Left colon (tissue), 2 donors: ENCODE data around the gene GLYATL1. TPM values are rescaled to one million over a fixed set of nuclear protein-coding genes. Genes with fewer than 3 reads are reported as not detected.

ENCODE experiments used
- ATAC-seq: fragments of 200-7000 bp; cut with Tn5 transposase; one replicate; pipeline ENCODE4 v1.9.1; 2020; ENCODE audit warnings: mild to moderate bottlenecking, moderate library complexity
- DNase-seq, 2 donors: peaks; one replicate each; pipeline ENCODE4 v3.0.0-alpha.2; 2020
- intact Hi-C, 2 donors: fragments of 100-400 bp; cut with DNase I in 1 of 2; cut with micrococcal nuclease in 1 of 2; formaldehyde crosslinking; loops; one replicate each; pipeline versions ENCODE4 v1.11.2 to v1.14.0; 2022; cut with DNase I, micrococcal nuclease
- long read RNA-seq: library from polyadenylated mRNA; unstranded; transcript quantifications from one replicate; pipeline ENCODE4 v2.0.0, GENCODE V29; 2021
- total RNA-seq, 2 donors: library from RNA; stranded (reverse); fragmentation: NEBNext Ultra II Directional; extraction: Animal tissue kit (Norgen Biotek cat#: 25700); gene quantifications; one replicate each; pipeline ENCODE4 v1.2.1, GENCODE V29; 2021
- donor health status: DM: no; HTN: no; CAD: no.
- donor health status: DM: yes; HTN: yes; CAD: no.

Gene GLYATL1
- total RNA-seq, result under 1 TPM; 0.25 to 0.34 TPM
- long read RNA-seq, partial matches to known transcripts, result 0 of 2 reads
- long read RNA-seq, other reads (novel, unspliced or antisense), result 2 of 2 reads

GRCh38 chr11:58939277-58939676 is at the start of gene GLYATL1:
Gene GLYATL1 (plus strand): TSS chr11:58939488. CDS start chr11:58947088, 7,600 bp downstream.
- ATAC-seq (no peak), DNase-seq (no peak)
- intact Hi-C loops, result no loop called here

- intact Hi-C loops, result no loop called here
- no peak for ATAC-seq
Observed at GRCh38 chr11:58893899-58894298, 45.4 kb upstream of the GLYATL1 start.

GRCh38 chr11:58898106-58898505 is 41.2 kb upstream of the GLYATL1 start:
- ATAC-seq (no peak), DNase-seq (no peak)
- intact Hi-C loops, result no loop called here

More at GRCh38 chr11:58893899-58894298, 45.4 kb upstream of the GLYATL1 start:
- DNase-seq, result no peak

DNA sequence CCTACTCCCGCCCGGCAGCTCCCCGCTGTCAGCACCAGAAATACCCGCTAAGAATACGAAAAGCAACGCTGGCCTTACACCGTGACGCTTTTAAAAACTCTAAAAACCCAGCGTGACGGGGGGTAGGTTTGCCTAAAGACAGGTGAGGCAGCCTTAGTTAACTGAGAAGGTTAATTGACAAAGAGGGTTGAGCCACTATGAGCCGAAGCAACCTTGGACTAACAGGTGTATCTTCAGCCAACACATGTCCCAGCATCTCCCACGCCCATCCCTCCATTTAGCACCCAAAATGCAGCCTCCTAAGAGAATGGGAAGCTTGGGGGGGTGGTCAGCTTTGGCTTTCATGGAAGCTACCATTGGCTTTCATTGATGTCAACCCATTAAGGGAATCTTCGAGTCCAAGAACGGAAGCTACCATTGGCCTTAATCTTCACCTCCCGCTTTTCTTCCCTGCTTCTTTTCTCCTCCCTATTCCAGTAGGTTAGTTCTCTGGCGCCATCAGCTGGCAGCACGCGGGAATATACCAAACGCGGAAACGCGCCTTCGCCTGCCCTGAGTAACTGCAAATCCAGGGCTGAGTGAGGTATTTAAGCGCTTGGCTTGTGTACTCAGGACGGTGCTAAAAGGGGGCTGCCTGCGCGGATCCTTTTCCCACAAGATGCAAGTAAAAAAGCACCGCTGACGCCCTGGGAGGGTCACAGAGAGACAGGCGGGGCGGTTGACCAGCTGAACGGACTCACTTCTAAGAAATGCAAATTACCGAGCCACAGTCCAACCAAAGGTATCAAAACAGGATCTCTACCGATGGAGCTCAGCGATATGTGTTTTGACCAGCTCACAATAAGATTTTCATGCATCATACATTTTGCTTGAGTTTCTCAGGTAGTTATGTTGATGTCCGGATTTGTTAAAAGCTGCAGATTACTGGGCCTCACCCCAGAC is 38.5 kb upstream of the GLYATL1 start:
- intact Hi-C loops, result no loop called here
- DNase-seq (peak; percentile 54 to 77), ATAC-seq (peak; percentile 89)

GRCh38 chr11:58902881-58903280 is 36.4 kb upstream of the GLYATL1 start:
- DNase-seq, result no peak
- intact Hi-C loops, result no loop called here
- ATAC-seq, result no peak

DNA sequence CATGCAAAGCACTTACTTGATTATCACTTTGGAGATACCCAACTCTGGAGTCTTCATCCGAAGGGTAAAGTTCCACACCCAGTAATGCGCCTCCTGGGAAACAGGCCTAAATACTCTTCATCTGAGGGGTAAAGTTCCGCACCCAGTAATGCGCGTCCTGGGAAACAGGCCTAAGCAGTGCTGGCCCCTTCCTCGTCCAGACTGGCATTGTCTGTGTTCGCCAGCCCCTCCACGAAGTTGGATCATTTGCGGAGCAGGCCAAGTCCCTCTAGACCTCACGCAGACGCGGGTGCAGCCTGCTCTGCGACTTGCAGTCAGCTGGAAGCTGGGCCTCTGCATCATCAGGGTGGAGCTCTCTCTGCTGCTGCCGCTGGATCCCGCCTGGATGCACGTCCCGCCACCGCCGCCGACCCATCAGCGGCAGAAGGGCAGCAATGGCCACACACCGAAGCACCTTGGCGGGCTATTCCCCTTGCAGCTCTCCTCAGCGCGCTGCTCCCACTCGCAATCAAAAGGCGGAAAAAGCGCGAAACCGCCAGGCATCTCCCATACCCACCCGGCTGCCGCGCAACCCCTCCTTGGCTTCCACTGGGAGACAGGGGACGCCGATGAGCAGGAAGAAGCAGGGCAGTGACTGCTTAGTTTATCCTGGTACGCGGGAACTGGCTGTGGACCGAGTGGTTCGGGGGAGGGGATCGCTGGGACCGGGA is 34.1 kb upstream of the GLYATL1 start:
- intact Hi-C loops, result no loop called here
- ATAC-seq, result peak; percentile 48
- no peak for DNase-seq

DNA sequence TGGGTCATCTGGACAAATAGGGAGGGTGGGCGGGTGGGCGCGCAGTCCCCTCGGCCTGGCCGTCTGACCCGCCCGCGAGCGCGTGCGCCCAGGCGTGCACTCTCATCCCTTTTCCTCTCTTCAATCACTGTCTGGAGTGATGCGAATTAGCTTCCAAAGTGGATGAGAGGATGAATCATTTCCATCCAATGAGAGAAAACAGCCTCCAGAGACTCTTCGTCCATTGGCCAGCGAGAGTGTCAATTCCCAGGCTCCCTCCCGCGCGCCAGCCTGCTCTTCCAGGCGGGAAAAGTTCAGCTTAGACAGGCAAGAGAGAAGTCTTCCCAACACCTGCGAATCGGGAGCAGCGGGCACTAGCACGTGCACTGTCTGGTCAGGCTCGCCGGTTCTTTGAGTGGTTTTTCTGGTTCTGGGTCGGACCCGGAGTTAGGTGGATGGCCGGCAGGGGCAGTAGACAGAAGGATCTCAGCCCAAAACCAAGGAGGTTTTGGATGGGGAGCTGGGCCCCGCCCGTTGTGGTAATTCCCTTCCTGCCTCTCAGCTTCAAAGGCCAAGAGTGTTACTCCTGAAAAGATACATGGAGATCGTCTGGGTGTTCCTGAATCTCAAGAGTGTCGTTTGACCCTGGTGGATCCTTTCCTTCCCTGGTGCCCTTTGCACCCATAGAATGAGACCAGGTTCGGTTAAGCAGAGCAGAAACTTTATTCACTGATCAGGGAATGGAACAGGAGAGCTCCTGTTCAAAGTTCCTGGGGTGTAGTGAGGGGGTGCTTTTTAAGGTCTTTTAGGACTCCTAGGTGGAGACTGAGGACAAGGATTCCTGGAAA is 33.4 kb upstream of the GLYATL1 start:
- ATAC-seq (peak; percentile 87), DNase-seq (peak; percentile 44 to 61)
- intact Hi-C loops, result no loop called here

DNA sequence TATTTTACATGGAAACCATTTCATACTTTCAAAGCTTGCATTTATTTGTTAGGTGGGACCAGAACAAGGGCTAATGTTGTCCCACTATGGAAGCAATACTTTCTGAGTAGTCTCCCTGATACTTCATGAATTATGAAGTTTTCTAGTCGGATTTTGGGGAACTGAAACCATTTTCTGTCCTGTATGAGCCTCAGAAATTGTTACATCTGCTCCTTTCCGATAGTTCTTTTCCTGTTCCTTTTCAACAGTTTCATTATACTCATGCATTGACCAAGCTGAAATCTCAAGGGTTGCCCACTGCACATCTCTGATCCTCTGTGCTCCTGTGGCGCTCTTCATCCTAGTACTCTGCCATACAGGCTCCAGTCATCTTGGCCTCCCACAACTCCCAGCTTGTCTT is 31.5 kb upstream of the GLYATL1 start:
- DNase-seq (no peak), ATAC-seq (no peak)
- intact Hi-C loops, result no loop called here

GRCh38 chr11:58912124-58912523 is 27.2 kb upstream of the GLYATL1 start:
- ATAC-seq (peak; percentile 42), DNase-seq (no peak)
- intact Hi-C loops, result no loop called here

DNA sequence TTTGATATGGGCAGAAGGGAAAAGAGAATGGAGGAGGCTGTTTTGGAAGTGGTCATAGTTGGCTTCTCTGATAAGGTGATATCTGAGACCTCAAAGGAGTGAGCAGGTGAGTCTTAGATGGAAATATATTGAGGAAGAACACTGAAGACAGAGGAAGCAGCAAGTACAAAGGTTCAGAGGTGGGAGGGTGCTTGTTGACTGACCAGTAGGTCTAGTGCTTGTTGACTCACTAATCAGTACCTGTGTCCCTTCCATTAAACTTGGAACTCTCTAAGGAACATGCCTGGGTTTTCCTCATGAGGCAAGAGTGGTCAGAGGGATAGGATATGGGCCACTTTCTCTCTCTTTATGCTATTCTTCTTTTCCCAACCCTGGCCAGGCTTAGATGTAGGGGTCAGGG is 25.6 kb upstream of the GLYATL1 start:
- intact Hi-C loops, result no loop called here
- DNase-seq (no peak), ATAC-seq (peak; percentile 89)

DNA sequence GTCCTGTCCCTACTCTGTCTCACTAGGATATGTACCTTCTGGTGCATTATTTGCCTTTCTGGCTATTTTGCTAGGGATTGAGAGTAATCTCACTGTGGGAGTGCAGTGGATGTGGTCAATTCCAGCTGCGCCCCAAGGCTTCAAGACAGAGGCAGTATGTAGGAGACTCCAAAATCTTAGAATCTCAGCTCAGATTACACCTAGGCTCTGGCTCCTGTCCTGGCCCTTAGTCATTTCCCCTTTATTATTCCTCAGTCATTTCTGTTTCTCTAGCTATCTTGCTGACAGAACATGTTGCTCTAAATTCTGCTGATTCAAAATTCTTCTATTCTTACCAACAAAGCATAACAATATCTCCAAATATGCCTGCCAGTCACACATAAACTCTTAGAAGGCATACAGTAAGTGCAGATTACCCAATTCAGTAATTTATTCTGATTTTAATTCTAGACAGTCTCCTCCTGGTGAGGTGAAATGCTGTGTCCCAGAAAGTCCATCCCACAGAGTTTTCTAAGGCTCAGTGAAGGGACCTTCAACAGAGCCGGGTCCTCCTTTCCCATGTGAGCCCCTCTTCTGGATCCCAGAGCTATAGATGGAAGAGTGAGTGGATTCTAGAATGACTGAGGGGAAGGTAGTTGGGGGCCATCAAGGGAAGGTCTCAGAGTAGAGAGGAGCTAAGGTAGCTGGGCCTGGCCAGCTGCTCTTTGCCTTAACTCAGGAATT is 24.3 kb upstream of the GLYATL1 start:
- no peak for DNase-seq
- no peak for ATAC-seq
- intact Hi-C loops, result no loop called here

DNA sequence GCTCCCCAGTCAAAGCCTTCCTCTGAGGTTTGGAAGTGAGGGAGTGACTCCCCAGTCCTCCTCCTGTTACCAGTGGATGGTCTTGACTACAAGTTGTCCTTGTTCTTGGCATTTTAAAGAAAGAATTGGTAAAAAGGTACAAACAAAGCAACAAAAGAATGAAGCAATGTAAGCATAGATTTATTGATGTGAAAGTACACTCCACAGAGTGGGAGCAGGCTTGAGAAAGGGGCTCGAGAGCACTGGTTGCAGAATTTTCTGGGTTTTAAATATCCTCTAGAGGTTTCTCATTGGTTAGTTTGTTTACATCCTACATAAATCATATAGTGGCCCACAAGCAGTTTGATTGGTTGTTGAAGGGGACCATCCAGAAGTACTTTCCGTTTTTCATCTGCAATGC is 22.7 kb upstream of the GLYATL1 start:
- ATAC-seq (no peak), DNase-seq (no peak)
- intact Hi-C loops, result no loop called here

- intact Hi-C loops, result no loop called here
- no peak for DNase-seq
- ATAC-seq, result no peak
Observed at GRCh38 chr11:58917159-58917783, 22.0 kb upstream of the GLYATL1 start.

GRCh38 chr11:58919561-58919960 is 19.7 kb upstream of the GLYATL1 start:
- DNase-seq (no peak), ATAC-seq (no peak)
- intact Hi-C loops, result no loop called here

DNA sequence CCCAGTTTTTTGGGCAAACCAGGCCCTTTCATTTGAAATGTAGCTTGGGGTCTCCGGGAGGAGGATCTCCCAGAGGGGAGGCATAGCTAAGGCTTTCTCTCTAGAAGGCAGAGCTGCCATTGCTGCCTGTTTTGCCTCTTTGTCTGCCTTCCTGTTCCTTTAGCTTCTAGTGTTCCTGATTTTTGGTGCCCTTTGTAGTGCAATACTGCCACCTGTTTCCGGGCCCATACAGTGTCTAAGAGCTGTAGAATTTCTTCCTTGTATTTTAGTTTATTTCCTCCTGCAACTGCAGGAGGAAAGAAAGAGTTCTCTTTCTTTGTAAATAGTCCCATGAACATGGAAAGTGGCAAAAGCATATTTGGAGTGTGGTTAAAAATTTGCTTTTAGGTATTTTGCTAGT is 19.3 kb upstream of the GLYATL1 start:
- ATAC-seq, result peak; percentile 69
- intact Hi-C loops, result no loop called here
- DNase-seq, result no peak

DNA sequence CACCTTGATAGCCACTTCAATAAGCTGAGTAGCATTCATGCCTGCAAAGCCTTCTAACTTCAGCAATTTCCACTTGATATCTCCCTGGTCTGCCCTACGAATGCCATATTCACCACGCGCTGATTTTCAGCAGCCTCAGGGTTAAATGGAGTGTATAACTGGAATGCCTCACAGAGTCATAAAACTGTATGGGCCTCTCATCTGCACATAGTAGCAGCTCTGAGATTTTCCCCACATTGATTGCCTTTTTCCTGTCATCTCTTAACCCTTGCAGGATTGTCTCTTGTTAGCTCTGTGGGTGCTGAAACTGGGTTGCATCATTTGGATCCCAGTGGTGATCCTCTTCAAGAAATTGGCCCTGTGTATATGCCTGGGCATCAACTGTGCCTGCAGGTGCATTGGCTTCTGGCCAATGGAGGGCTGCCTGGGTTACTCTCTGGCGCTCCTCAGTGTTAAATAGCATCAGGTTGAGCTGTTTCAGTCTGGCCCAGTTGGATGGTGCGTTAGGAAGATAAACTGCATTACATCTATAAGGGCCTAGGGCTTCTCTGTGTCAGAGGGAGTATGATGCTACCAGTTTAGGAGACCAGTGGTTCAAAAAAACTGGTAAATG is 17.4 kb upstream of the GLYATL1 start:
- intact Hi-C loops, result no loop called here
- ATAC-seq (peak; percentile 78), DNase-seq (no peak)

DNA sequence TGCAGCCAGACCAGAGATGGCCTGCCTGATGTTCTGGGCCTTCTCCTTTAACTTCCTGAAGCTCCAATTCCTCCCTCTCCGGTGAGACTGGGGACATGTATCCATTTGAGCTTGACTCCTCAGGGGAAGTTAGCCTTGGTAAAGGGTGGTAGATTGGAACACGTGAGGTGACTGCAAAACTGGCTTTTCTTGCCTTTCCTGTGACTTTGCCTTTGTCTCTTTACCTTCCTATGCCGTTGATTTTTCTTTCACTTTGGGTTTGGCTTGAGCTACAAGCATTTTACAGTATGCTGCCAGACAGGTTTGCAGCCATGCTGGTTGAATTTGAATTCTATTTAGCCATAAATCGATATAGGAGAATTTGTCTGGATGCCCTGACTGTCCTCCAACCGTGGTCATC is 16.8 kb upstream of the GLYATL1 start:
- ATAC-seq (peak; percentile 7), DNase-seq (no peak)
- intact Hi-C loops, result no loop called here
